Measurements from ENCODE around the gene SIK2.
"Not testable (repeated sequence)": the region's sequence is repeated elsewhere in the genome, so short reads cannot be mapped to it uniquely, and the experiment has no call there.

SIK2 gene

GRCh38 chr11:111699579-111700156 is 97.4 kb downstream of the SIK2 start:
- ATAC-seq (no peak), DNase-seq (no peak)

- DNase-seq, result no peak
- no peak for ATAC-seq
These were observed 97.9 kb downstream of the SIK2 start for GRCh38 chr11:111700162-111700561.

- no peak for ATAC-seq
- no peak for DNase-seq
These were observed 100.4 kb downstream of the SIK2 start for GRCh38 chr11:111702623-111703022.

GRCh38 chr11:111703576-111703975 is 101.3 kb downstream of the SIK2 start:
- DNase-seq, result no peak

GRCh38 chr11:111707039-111707690 is 104.9 kb downstream of the SIK2 start:
- no peak for ATAC-seq
- no peak for DNase-seq

More at GRCh38 chr11:111703576-111703975, 101.3 kb downstream of the SIK2 start:
- no peak for ATAC-seq

- no peak for ATAC-seq
- DNase-seq, result no peak
These were observed 105.4 kb downstream of the SIK2 start for GRCh38 chr11:111707691-111708067.

- ATAC-seq (no peak), DNase-seq (no peak)
These were observed 112.3 kb downstream of the SIK2 start for GRCh38 chr11:111714522-111714921.

- DNase-seq, result no peak
- ATAC-seq, result no peak
These were observed 113.0 kb downstream of the SIK2 start for GRCh38 chr11:111715142-111715816.

GRCh38 chr11:111717660-111718059 is 115.4 kb downstream of the SIK2 start:
- not testable (repeated sequence) for DNase-seq, ATAC-seq

GRCh38 chr11:111718436-111718835 is 116.2 kb downstream of the SIK2 start:
- no peak for ATAC-seq
- no peak for DNase-seq

- ATAC-seq, result no peak
- no peak for DNase-seq
These were observed 116.6 kb downstream of the SIK2 start for GRCh38 chr11:111718859-111719258.

- DNase-seq, result no peak
- ATAC-seq, result no peak
These were observed 117.1 kb downstream of the SIK2 start for GRCh38 chr11:111719379-111719778.

GRCh38 chr11:111720801-111721494 is 118.7 kb downstream of the SIK2 start:
- DNase-seq (no peak), ATAC-seq (no peak)

- DNase-seq (no peak), ATAC-seq (no peak)
These were observed 120.3 kb downstream of the SIK2 start for GRCh38 chr11:111722501-111722900.

GRCh38 chr11:111723595-111723994 is 121.3 kb downstream of the SIK2 start:
- no peak for ATAC-seq

GRCh38 chr11:111724615-111725129 is 122.4 kb downstream of the SIK2 start:
- ATAC-seq (no peak), DNase-seq (no peak)

More at GRCh38 chr11:111723595-111723994, 121.3 kb downstream of the SIK2 start:
- DNase-seq, result no peak

GRCh38 chr11:111725621-111726020 is 123.4 kb downstream of the SIK2 start:
- DNase-seq, result no peak

GRCh38 chr11:111726301-111726713 is 124.1 kb downstream of the SIK2 start:
- no peak for ATAC-seq
- DNase-seq, result no peak

More at GRCh38 chr11:111725621-111726020, 123.4 kb downstream of the SIK2 start:
- no peak for ATAC-seq

GRCh38 chr11:111727431-111727830 is 125.2 kb downstream of the SIK2 start:
- DNase-seq (no peak), ATAC-seq (no peak)

GRCh38 chr11:111729071-111729830 is 127.0 kb downstream of the SIK2 start:
- ATAC-seq (no peak), DNase-seq (no peak)

- DNase-seq (no peak), ATAC-seq (no peak)
These were observed 127.6 kb downstream of the SIK2 start for GRCh38 chr11:111729831-111730311.
